Kidney epithelial cell (primary cell): ENCODE results near the gene GOLT1A. TPM values are rescaled to one million over a fixed set of nuclear protein-coding genes. Genes with fewer than 3 reads are reported as not detected.

Experiments
- DNase-seq: peaks from one replicate; pipeline ENCODE4 v3.0.0-alpha.2; 2010; ENCODE audit warnings: low read depth
- H3K27me3 ChIP-seq: 2 replicates; pipeline ENCODE4 v1.6.0; 2011; ENCODE audit warnings: low read length; ENCODE audit not compliant: control insufficient read depth, insufficient read depth
- H3K36me3 ChIP-seq: 2 replicates; pipeline ENCODE4 v1.5.1; 2011; ENCODE audit warnings: low read length; ENCODE audit not compliant: control insufficient read depth, insufficient read depth
- H3K4me3 ChIP-seq: 2 replicates; pipeline ENCODE4 v1.5.1; 2011; ENCODE audit warnings: low read depth, mild to moderate bottlenecking, control low read depth, low read length
- total RNA-seq: library from RNA; depleted of rRNA; stranded (reverse); fragments of >200 nt; gene quantifications from 2 replicates; pipeline ENCODE4 v1.2.3, GENCODE V29; 2015
- TF ChIP-seq, protein P1 (sequence below): IDR thresholded peaks from 2 replicates; pipeline ENCODE4 v1.5.1; 2011; ENCODE audit warnings: mild to moderate bottlenecking, moderate library complexity, low read length, control low read depth, inconsistent platforms; ENCODE audit not compliant: insufficient read depth, poor library complexity, severe bottlenecking

The GOLT1A gene
- total RNA-seq, 1 donor from 2014 or later: 5.0 TPM

DNA sequence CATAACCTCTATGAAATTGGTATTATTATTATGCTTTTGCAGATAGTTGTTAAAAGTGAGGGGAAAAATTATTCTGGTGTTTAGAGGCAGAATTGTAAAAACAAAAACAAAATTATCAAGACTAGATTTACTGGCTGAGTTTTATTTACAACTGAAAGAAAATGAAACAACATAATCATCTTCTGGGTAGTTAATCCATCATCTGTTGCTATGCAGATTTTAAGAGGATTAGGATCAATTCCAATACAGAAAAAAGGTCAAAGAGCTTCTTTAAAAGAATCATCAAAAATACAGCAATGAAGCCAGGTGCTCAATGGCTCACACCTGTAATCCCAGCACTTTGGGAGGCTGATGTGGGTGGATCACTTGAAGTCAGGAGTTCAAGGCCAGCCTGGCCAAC, 8.3 kb downstream of the GOLT1A start:
- TF ChIP-seq, protein P1, sequence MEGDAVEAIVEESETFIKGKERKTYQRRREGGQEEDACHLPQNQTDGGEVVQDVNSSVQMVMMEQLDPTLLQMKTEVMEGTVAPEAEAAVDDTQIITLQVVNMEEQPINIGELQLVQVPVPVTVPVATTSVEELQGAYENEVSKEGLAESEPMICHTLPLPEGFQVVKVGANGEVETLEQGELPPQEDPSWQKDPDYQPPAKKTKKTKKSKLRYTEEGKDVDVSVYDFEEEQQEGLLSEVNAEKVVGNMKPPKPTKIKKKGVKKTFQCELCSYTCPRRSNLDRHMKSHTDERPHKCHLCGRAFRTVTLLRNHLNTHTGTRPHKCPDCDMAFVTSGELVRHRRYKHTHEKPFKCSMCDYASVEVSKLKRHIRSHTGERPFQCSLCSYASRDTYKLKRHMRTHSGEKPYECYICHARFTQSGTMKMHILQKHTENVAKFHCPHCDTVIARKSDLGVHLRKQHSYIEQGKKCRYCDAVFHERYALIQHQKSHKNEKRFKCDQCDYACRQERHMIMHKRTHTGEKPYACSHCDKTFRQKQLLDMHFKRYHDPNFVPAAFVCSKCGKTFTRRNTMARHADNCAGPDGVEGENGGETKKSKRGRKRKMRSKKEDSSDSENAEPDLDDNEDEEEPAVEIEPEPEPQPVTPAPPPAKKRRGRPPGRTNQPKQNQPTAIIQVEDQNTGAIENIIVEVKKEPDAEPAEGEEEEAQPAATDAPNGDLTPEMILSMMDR: no peak
- Histone ChIP-seq H3K27me3 (no peaks in the 10 kb centered on the region), H3K36me3 (no peaks in the 10 kb centered on the region), H3K4me3 (no peak overlapping the region)
- no peak for DNase-seq

DNA sequence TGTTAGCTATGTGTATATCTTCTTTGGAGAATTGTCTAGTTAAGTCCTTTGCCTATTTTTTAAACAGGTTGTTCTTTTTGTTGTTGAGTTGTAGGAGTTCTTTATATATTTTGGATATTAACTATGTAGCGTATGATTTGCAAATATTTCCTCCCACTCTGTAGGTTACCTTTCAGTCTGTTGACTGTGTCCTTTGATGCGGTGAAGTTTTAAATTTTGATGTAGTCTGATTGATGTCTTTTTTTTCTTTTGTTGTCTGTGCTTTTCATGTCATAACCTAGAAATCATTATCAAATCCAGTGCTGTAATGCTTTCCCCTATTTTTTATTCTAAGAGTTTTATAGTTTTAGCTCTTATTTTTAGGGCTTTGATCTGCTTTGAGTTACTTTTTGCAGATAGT, 8.8 kb downstream of the GOLT1A start:
- H3K4me3 ChIP-seq: no peak overlapping the region
- TF ChIP-seq, protein P1: no peak
- no peaks in the 10 kb centered on the region for H3K36me3 ChIP-seq
- no peaks in the 10 kb centered on the region for H3K27me3 ChIP-seq
- no peak for DNase-seq

DNA sequence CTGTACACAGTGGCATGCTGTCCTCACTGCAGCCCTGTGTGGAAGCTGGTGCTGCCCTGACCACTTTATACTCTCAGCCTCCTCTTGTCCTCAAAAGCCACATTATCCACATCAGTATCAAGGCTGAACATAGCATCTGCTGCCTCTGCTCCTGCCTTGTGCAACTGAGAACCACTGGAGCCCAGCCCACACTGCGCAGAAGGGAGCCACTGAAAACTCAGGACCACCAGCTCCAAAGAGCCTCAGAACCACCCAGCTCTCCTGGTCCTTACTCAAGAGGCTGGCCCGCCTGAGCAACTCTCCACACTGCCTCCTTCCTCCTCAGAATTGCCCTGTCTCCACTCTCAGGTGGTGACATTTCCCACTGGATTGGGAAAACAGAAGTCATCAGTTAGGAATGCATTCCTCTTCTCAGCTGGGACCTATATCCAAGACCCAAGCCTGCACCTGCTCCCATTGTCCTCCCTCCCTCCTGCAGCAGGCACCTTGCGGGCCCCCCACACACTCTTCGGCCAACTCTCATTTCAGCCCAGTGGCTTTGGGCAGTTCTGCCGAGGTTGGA, 10.5 kb downstream of the GOLT1A start:
- Histone ChIP-seq H3K27me3 (no peaks in the 10 kb centered on the region), H3K4me3 (no peak overlapping the region), H3K36me3 (no peaks in the 10 kb centered on the region)
- TF ChIP-seq, protein P1: no peak
- DNase-seq: no peak

DNA sequence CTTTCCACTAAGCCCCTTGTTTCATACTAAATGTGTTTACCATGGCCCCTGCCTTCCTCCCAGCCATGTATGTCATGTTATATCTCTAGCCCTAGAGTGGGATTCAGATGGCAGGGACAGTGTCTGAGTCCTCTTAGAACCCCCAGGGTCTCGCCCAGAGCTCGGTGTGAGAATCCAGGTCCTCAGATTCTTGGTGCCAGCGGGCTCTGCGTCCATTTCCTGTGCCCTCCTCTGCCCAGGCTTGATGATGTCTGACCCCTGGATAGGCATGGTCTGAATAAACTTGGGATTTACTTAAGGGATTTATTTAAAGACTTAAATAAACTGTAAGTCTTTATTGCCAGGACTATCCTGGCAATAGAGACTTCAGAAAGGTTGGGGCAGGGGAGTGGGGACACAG, 11.3 kb downstream of the GOLT1A start:
- DNase-seq: no peak
- H3K27me3 ChIP-seq: no peaks in the 10 kb centered on the region
- no peak overlapping the region for H3K4me3 ChIP-seq
- TF ChIP-seq, protein P1: no peak
- no peaks in the 10 kb centered on the region for H3K36me3 ChIP-seq

DNA sequence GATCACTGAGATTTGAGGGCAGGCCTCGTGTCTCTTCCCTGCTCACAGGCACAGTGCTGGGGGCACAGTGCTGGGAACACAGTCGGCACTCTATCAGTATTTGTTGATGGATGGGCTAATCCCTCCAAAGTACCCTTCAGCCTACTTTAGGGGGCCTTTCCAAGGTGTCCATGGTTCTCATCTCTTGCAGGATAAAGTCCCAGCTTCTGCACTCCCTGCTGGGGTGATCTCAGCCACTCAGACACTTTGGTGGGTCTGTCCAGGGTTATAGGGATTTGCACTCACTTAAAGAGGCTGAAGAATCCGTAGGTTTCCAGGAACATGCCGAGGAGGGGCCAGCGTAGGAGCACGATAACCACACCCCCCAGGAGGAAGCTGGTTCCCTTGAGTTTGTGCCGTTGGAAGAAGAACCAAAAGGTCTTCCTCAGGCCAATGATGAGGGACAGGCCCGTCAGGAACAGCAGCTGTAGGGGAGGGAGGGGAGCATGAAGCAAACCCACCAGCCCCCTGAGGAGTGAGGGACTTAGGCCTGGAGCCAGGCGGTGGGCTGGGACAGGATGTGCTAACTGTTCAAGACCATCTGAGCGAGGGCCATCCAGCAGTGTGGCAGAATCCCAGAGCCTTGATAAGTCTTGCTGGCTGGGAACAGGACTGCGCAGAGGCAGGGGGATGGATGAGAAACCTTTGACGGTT, 12.3 kb downstream of the GOLT1A start:
- TF ChIP-seq, protein P1: no peak
- no peak for DNase-seq
- H3K4me3 ChIP-seq: no peak overlapping the region
- no peaks in the 10 kb centered on the region for H3K36me3 ChIP-seq
- H3K27me3 ChIP-seq: no peaks in the 10 kb centered on the region

DNA sequence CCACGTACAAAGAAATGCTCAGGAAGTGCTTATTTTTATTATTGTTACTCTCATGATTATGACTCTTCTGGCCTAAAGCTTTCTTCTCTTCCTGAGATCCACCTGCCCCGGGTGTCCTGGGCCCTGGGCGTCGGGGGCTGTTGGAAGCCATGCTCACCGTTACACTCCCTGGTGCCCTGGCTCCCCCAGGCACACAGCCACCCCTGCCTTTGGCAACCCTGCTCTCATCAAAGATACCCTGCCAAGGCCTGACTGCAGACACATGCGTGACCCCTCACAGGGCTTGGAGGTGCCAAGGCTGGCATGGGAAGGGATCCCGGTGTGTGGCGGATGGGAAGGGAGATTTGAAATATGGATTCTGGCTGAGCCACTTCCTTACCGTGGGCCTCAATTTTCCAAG, 14.2 kb downstream of the GOLT1A start:
- Histone ChIP-seq H3K27me3 (no peaks in the 10 kb centered on the region), H3K36me3 (no peaks in the 10 kb centered on the region), H3K4me3 (no peak overlapping the region)
- TF ChIP-seq, protein P1: no peak
- no peak for DNase-seq
